Prostate gland (tissue), 2 donors: ENCODE measurements around the gene STT3A.

Experiments used
- CTCF ChIP-seq, 4 experiments: fragments of 200-600 bp in 2 of 4; fragments of 450-650 bp in 2 of 4; sonication (generic) in 2 of 4; IDR thresholded peaks; 1 replicate in 3 of 4; 2 replicates in 1 of 4; pipeline ENCODE4 v1.5.1; 2016 to 2019; ENCODE audit warnings: antibody characterized with exemption in 4 of 4, mild to moderate bottlenecking in 2 of 4, moderate library complexity in 2 of 4
- POLR2A ChIP-seq: fragments of 450-650 bp; IDR thresholded peaks from one replicate; pipeline ENCODE4 v1.6.1; 2016; ENCODE audit warnings: antibody characterized with exemption, mild to moderate bottlenecking

GRCh38 chr11:125552927-125553326 is 39.7 kb upstream of the STT3A start:
- TF ChIP-seq CTCF (IDR thresholded peaks at IDR 0.05) (no peak), POLR2A (no peak)
